K562 (cell line): Measurements from ENCODE around the gene ZSCAN1. TPM values are rescaled to one million over a fixed set of nuclear protein-coding genes. Genes with fewer than 3 reads are reported as not detected.
A peak's percentile ranks its signal among the peaks of the same experiment; 100 is the strongest.

Experiments
- CREBBP ChIP-seq: IDR thresholded peaks from one replicate; pipeline ENCODE4 v1.6.1; 2012; ENCODE audit warnings: low read depth, mild to moderate bottlenecking, control low read depth, inconsistent platforms, low read length
- E2F5 ChIP-seq: sonication (generic); formaldehyde crosslinking; IDR thresholded peaks from 2 replicates; pipeline ENCODE4 v1.8.0; 2022; ENCODE audit warnings: mild to moderate bottlenecking, missing genetic modification reagents
- FIP1L1 ChIP-seq: fragments of 200-400 bp; formaldehyde crosslinking; IDR thresholded peaks from 2 replicates; pipeline ENCODE4 v1.6.1; 2018; ENCODE audit warnings: mild to moderate bottlenecking, low read depth, low read length; ENCODE audit not compliant: poor library complexity, severe bottlenecking
- FOXA1 ChIP-seq: fragments of 450-650 bp; IDR thresholded peaks from 2 replicates; pipeline ENCODE4 v1.6.1; 2016; ENCODE audit warnings: mild to moderate bottlenecking, borderline replicate concordance
- FOXO4 ChIP-seq: fragments of 450-650 bp; formaldehyde crosslinking; IDR thresholded peaks from 2 replicates; pipeline ENCODE4 v1.4.0; 2020; ENCODE audit warnings: mild to moderate bottlenecking, moderate library complexity
- HIVEP1 ChIP-seq: fragments of 250-450 bp; sonication (Bioruptor Pico); IDR thresholded peaks from 2 replicates; pipeline ENCODE4 v1.4.0; 2020; ENCODE audit warnings: mild to moderate bottlenecking
- MAFG ChIP-seq: fragments of 450-650 bp; conservative IDR thresholded peaks from 2 replicates; pipeline ENCODE4 v1.6.1; 2016; ENCODE audit warnings: missing genetic modification characterization, missing compliant biosample characterization
- MEIS2 ChIP-seq: fragments of 450-650 bp; IDR thresholded peaks from 2 replicates; pipeline ENCODE4 v1.6.1; 2014; ENCODE audit warnings: mild to moderate bottlenecking; ENCODE audit not compliant: partially characterized antibody
- NCOA4 ChIP-seq: fragments of 450-650 bp; IDR thresholded peaks from 2 replicates; pipeline ENCODE4 v1.6.1; 2018; ENCODE audit warnings: mild to moderate bottlenecking; ENCODE audit not compliant: partially characterized antibody
- NFE2L1 ChIP-seq: fragments of 450-650 bp; IDR thresholded peaks from 2 replicates; pipeline ENCODE4 v1.6.1; 2016; ENCODE audit warnings: missing genetic modification characterization, low read depth, mild to moderate bottlenecking, missing compliant biosample characterization, moderate library complexity, borderline replicate concordance
- NFRKB ChIP-seq: fragments of 450-650 bp; IDR thresholded peaks from 2 replicates; pipeline ENCODE4 v1.6.1; 2016; ENCODE audit warnings: low read depth
- RAD51 ChIP-seq: fragments of 450-650 bp; IDR thresholded peaks from 2 replicates; pipeline ENCODE4 v1.7.1; 2016; ENCODE audit warnings: low read depth, mild to moderate bottlenecking, borderline replicate concordance
- RBM15 ChIP-seq: fragments of 200-400 bp; formaldehyde crosslinking; IDR thresholded peaks from 2 replicates; pipeline ENCODE4 v1.6.1; 2018; ENCODE audit warnings: mild to moderate bottlenecking, low read length, moderate library complexity; ENCODE audit not compliant: insufficient read depth
- SMAD4 ChIP-seq: fragments of 250-450 bp; sonication (Bioruptor Pico); conservative IDR thresholded peaks from 2 replicates; pipeline ENCODE4 v1.8.0; 2021; ENCODE audit warnings: inconsistent platforms, mild to moderate bottlenecking, moderate library complexity
- SMARCA5 ChIP-seq: fragments of 450-650 bp; IDR thresholded peaks from 2 replicates; pipeline ENCODE4 v1.6.1; 2016
- SMARCC2 ChIP-seq: fragments of 450-650 bp; IDR thresholded peaks from 2 replicates; pipeline ENCODE4 v1.6.1; 2017; ENCODE audit warnings: antibody characterized with exemption, moderate library complexity, mild to moderate bottlenecking, low read depth
- SMARCE1 ChIP-seq: fragments of 450-650 bp; IDR thresholded peaks from 2 replicates; pipeline ENCODE4 v1.7.1; 2016; ENCODE audit warnings: mild to moderate bottlenecking
- TAF15 ChIP-seq: fragments of 200-400 bp; formaldehyde crosslinking; IDR thresholded peaks from 2 replicates; pipeline ENCODE4 v1.6.1; 2017; ENCODE audit warnings: mild to moderate bottlenecking, low read depth, low read length, moderate library complexity
- ZNF124 ChIP-seq: sonication (generic); formaldehyde crosslinking; IDR thresholded peaks from 2 replicates; pipeline ENCODE4 v1.8.1; 2022; ENCODE audit warnings: missing genetic modification reagents
- ZNF717 ChIP-seq: fragments of 250-450 bp; sonication (Bioruptor Pico); IDR thresholded peaks from 2 replicates; pipeline ENCODE4 v1.5.0; 2021
- ZZZ3 ChIP-seq: fragments of 450-650 bp; IDR thresholded peaks from 2 replicates; pipeline ENCODE4 v1.6.1; 2016; ENCODE audit warnings: antibody characterized with exemption, mild to moderate bottlenecking, moderate library complexity
- polyA plus RNA-seq, 8 experiments: library from polyadenylated mRNA; depleted of rRNA in 4 of 8; stranded (reverse) in 5 of 8; unstranded in 3 of 8; fragments of >200 nt; fragmentation: Nextera tagmentation in 2 of 8; fragmentation: Illumina TruSeq in 1 of 8; extraction: Ambion mirVana in 2 of 8; extraction: Trizol in 1 of 8; gene quantifications; 2 replicates each; pipeline versions ENCODE4 v1.2.1 to v1.2.3, GENCODE V29; 2011 to 2014; ENCODE audit warnings: inconsistent platforms in 1 of 8, missing spikeins in 1 of 8
- total RNA-seq, 7 experiments: library from RNA; depleted of rRNA in 6 of 7; stranded (reverse); fragments of >200 nt in 6 of 7; fragmentation: Illumina TruSeq in 2 of 7; extraction: Trizol in 2 of 7; gene quantifications; 2 replicates each; pipeline versions ENCODE4 v1.2.1 to v1.2.3, GENCODE V29; 2011 to 2021; ENCODE audit warnings: low replicate concordance in 1 of 7
- TF ChIP-seq, protein P1 (sequence below): sonication (generic); formaldehyde crosslinking; IDR thresholded peaks from 2 replicates; pipeline ENCODE4 v1.8.0; 2022; ENCODE audit warnings: mild to moderate bottlenecking, missing genetic modification reagents

Gene ZSCAN1
- total and polyA plus RNA-seq, 9 of the 15 experiments (the other 6 are each of a cell fraction or from before 2014, with no cell fraction given): not detected

GRCh38 chr19:58009666-58010301 is 24.0 kb upstream of the ZSCAN1 start (continued):
- TF ChIP-seq, protein P1, sequence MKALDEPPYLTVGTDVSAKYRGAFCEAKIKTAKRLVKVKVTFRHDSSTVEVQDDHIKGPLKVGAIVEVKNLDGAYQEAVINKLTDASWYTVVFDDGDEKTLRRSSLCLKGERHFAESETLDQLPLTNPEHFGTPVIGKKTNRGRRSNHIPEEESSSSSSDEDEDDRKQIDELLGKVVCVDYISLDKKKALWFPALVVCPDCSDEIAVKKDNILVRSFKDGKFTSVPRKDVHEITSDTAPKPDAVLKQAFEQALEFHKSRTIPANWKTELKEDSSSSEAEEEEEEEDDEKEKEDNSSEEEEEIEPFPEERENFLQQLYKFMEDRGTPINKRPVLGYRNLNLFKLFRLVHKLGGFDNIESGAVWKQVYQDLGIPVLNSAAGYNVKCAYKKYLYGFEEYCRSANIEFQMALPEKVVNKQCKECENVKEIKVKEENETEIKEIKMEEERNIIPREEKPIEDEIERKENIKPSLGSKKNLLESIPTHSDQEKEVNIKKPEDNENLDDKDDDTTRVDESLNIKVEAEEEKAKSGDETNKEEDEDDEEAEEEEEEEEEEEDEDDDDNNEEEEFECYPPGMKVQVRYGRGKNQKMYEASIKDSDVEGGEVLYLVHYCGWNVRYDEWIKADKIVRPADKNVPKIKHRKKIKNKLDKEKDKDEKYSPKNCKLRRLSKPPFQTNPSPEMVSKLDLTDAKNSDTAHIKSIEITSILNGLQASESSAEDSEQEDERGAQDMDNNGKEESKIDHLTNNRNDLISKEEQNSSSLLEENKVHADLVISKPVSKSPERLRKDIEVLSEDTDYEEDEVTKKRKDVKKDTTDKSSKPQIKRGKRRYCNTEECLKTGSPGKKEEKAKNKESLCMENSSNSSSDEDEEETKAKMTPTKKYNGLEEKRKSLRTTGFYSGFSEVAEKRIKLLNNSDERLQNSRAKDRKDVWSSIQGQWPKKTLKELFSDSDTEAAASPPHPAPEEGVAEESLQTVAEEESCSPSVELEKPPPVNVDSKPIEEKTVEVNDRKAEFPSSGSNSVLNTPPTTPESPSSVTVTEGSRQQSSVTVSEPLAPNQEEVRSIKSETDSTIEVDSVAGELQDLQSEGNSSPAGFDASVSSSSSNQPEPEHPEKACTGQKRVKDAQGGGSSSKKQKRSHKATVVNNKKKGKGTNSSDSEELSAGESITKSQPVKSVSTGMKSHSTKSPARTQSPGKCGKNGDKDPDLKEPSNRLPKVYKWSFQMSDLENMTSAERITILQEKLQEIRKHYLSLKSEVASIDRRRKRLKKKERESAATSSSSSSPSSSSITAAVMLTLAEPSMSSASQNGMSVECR (CRISPR knock-in tag): peak; percentile 35; the same call in 1 of the 2 replicates
- TF ChIP-seq E2F5 (CRISPR knock-in tag): no peak
- no peak for TF ChIP-seq ZNF717 (CRISPR knock-in tag)
- TF ChIP-seq RAD51: no peak
- TF ChIP-seq SMARCA5: no peak
- TF ChIP-seq NCOA4: no peak
- no peak for TF ChIP-seq HIVEP1
- TF ChIP-seq MAFG (tag): no peak
- no peak for TF ChIP-seq MEIS2
- TF ChIP-seq ZNF124 (CRISPR knock-in tag): no peak
- TF ChIP-seq ZZZ3: no peak
- no peak for TF ChIP-seq TAF15
- no peak for TF ChIP-seq SMARCE1
- TF ChIP-seq FOXA1: no peak
- TF ChIP-seq FOXO4 (CRISPR knock-in tag): no peak
- no peak for TF ChIP-seq RBM15
- no peak for TF ChIP-seq FIP1L1
- no peak for TF ChIP-seq CREBBP
- no peak for TF ChIP-seq NFE2L1 (tag)
- no peak for TF ChIP-seq SMARCC2
- no peak for TF ChIP-seq NFRKB
- TF ChIP-seq SMAD4 (CRISPR knock-in tag): no peak
